CD4-positive, alpha-beta T cell treated with Interleukin-15 for 4 hours (primary cell): ENCODE data around the gene MMADHC.

ENCODE experiments used
- DNase-seq: peaks from one replicate; pipeline ENCODE4 v3.0.0-alpha.2; 2020; ENCODE audit warnings: low spot score

Gene MMADHC

DNA sequence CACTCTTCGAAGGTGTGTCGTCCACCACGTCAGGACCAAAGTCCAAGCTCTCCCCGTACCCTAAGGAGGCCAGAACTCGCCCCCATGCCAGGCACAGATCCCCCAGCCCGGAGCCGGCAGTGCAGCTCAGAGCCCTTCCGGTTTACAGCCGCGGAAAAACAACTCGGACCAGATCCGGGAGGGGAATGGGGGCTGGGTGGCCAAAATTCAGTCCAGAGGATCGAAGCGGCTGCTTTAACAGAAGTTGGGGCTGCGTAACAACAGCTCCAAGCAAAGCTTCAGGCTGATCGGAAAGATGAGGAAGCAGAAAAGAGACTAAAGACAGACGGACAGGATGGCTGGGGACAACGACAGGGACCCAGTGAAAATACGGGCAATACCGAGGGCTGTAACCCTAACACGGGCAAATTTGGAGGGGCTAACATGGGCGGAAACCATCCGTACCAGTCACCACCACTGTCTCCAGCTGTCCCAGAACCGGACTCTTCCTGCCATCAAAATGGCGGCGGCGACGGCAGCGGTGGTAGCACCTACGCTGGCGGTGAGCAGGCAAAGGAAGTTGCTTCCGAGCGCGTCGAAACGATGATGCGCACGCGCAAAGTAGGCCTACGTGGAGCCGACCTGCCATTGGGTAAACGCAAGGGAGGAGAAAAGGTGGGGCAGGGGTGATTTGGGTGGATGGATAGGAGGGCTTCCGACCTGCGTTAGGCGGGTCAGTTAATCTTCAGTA, at the start of gene MMADHC:
Gene MMADHC, minus strand, starts transcription at position 556 of the 730 bp plus-strand sequence. CDS start 678 bp downstream, outside the sequence.
- DNase-seq = peak; percentile 94

DNA sequence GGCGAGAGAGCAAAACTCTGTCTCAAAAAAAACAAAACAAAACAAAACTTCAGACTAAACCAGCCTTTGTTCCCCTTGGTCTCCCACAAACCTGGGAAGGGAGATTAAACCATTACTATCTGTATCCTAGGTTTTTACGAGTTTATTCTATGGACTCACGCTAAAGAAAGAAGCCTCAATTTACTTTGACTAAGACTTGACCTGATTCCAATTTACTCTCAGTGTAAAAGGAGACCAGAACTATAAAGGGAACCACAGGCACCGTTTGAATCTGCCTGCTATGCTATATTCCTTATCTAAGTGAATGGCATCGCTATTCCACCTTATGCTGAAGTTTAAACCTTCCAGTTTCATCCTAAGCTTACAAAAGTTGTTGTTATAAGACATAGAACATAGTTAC, 46.5 kb upstream of the MMADHC start:
- no peak for DNase-seq

- DNase-seq = no peak
Measured at GRCh38 chr2:149630445-149630844, 42.9 kb upstream of the MMADHC start.

DNA sequence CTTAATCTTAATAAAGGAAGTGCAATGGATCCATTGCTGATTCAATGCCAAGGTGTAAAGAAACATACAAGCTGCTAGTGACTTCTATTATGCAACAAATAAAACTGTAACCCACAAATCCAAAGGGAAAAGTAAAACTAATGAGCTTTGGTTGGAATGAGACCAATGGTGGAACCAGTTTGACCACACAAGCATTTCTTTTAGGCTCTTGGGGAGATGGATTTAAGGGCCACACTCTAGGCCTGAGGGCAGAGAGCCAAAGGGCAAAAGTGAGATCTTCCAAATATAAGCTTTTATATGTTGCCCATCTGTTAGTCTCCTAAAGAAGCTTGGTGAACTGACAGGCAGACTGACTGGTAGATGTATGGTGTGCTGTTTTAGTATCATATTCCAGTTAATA, 41.5 kb upstream of the MMADHC start:
- no peak for DNase-seq

GRCh38 chr2:149627111-149627801, 39.7 kb upstream of the MMADHC start:
- DNase-seq = no peak

DNA sequence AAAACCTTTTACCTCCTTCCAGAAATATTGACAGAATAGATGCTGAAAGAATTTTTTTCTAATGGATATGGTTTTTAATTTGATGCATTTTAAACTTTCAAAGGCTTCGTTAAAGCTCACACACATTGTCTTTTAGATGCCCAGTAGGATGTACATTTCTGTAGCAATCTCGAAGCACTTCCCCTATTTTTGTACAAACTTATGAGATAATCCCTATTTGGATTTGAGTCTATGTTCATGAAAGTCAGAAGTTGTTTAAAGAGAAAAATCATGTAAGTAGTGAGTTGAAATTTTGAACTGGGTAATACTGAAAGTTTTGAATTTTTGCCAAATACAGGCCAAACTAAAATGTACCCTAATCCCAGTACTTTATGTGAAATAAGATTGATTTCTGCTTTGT, 38.1 kb upstream of the MMADHC start:
- DNase-seq = no peak

- no peak for DNase-seq
Measured at GRCh38 chr2:149625271-149625670, 37.7 kb upstream of the MMADHC start.

- DNase-seq = no peak
Measured at GRCh38 chr2:149622343-149622742, 34.8 kb upstream of the MMADHC start.

GRCh38 chr2:149617476-149617875, 29.9 kb upstream of the MMADHC start:
- no peak for DNase-seq

DNA sequence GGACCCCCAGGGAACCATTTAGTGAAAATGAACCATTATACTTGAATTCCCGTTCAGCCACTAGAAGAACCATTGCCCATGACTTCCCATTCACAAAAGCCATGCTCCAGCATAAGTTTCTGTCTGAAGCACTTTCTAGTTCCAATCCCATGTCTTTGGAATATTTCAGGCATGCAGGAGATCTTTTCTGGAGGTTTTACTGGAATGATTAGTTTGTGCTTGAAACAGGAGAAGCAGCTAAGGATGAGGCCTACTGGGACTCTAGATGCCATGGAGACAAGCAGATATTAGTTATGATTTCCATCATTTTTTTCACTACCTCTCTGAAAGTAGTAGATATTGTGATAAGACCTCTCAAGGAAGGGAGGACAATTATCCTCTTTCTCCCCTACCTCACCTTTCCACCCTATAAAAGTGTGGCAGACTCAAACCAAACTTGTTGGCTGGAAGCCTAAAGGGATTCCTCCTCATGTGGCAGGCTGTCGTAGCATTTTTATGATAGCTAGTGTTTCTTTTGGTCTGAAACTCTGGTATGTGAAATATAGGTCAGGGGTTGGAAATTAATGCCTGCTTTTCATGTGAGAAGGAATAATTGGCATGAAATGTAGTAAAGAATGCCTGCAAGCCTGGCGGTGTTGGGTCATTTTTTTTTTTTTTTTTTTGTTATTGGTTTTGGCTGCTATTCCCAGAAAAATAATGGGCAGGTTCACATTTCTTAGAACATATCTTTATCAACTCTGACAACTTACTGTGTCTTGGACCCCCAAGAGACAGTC, 29.3 kb upstream of the MMADHC start:
- DNase-seq = no peak

DNA sequence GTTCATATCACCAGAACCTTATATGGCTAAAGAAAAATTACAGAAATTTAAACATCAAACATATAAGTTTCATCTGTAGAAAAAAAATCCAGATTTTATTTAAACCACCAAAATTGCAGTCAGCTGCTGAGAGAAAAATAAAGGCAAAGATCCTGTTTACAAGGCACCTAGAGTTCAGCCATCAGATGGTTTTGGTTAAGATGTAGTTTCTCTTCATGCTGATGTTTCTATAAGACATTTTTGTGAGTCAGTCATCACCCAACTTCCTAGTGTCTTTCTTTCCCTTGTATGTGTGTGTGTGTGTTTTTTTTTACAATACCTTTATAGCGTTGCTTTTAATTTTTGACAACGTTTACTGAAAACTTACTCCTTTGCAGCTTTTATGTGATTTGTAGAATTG, 26.1 kb upstream of the MMADHC start:
- DNase-seq = no peak

DNA sequence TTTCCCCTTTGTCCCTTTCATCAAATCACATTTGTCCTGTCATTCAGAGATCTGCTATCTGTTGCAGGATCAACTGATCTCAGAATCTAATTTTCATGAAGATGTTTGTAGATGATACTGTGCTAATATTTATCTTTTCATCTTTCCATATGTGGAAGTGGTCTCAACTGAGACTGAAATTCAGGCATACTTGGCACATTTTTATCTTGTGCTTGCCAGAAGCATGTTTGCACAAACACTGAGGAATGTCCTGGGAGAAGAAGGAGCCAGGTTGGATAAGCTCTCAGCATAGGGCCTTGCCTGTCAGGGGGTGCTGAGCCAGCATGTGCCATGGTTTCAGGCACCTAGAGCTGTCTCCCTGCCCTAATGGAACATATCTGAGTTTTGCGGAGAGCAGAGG, 24.5 kb upstream of the MMADHC start:
- no peak for DNase-seq

- no peak for DNase-seq
Measured at GRCh38 chr2:149611100-149611820, 23.7 kb upstream of the MMADHC start.

DNA sequence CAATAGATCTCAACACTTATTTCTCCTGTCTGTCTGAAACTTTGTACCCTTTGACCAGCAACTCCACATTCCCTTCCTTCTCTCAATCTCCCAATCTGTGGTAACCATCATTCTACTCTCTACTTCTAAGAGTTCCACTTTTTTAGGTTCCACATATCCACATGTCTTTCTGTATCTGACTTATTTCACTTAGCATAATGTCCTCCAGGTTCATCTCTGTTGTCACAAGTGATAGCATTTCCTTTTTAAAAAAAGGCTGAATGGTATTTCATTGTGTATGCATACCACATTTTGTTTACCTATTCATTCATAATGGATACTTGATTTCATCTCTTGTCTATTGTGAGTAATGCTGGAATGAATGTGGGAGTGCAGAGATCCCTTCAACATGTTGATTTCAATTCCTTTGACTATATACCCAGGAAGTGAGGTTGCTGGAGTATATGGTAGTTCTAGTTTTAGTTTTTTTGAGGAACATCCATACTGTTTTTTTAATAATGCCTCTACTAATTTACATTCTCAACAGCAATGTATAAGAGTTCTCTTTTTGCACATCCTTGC, 18.8 kb upstream of the MMADHC start:
- DNase-seq = no peak

DNA sequence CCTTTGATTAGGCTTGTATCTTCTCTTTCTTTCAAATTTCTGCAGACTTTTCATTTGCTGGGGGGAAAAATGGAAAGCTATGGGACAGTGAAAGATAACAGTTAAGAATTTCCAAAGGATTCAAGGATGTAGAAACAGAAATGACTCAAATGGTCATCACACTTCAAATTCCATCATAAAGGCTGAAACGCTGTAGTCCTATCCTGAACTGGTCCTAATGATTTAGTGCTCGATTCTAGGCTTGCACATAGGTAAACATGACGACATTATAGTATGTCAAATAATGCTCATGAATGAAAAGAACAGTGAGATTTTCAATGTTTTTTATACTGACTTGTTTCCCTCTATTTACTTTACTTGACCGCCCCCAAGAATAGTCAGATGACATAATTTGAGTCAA, 15.7 kb upstream of the MMADHC start:
- DNase-seq = no peak

- DNase-seq = no peak
Measured at GRCh38 chr2:149601141-149601796, 13.7 kb upstream of the MMADHC start.

- peak; percentile 79 for DNase-seq
Measured at GRCh38 chr2:149597668-149598326, 10.2 kb upstream of the MMADHC start.

GRCh38 chr2:149597050-149597667, 9.6 kb upstream of the MMADHC start:
- DNase-seq = no peak

GRCh38 chr2:149596471-149596870, 8.9 kb upstream of the MMADHC start:
- no peak for DNase-seq
